A673 (cell line): ENCODE measurements around the gene SYNPO.

Experiments used
- EZH2 ChIP-seq: fragments of 200-600 bp; sonication (generic); IDR thresholded peaks from 2 replicates; pipeline ENCODE4 v1.6.1; 2017; ENCODE audit warnings: borderline replicate concordance, low read depth, mild to moderate bottlenecking, mixed read lengths, antibody characterized with exemption, low read length; ENCODE audit not compliant: poor library complexity, severe bottlenecking
- TF ChIP-seq, protein P1 (sequence below): fragments of 300-800, 200-600 bp; sonication (generic); conservative IDR thresholded peaks from 2 replicates; pipeline ENCODE4 v1.5.1; 2017; ENCODE audit warnings: low read depth, mild to moderate bottlenecking, antibody characterized with exemption, low read length, moderate library complexity, mixed read lengths

DNA sequence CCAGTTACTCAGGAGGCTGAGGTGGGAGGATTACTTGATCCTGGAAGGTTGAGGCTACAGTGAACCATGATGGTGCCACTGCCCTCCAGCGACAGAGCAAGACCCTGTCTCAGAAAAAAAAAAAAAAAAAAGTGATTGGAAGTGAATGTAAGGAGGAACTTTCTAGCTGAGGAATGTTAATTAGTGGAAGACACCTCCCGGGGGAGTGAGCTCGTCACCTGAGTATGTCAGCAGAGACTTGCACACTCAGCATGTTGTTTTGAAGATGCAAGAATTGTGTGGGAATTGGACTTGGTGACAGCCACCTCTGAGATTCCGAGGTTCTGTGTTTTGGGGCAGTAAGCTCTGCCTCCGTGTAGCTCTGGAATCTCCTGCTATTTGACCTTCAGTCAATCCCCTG, 3.6 kb downstream of the SYNPO start:
- TF ChIP-seq, protein P1, sequence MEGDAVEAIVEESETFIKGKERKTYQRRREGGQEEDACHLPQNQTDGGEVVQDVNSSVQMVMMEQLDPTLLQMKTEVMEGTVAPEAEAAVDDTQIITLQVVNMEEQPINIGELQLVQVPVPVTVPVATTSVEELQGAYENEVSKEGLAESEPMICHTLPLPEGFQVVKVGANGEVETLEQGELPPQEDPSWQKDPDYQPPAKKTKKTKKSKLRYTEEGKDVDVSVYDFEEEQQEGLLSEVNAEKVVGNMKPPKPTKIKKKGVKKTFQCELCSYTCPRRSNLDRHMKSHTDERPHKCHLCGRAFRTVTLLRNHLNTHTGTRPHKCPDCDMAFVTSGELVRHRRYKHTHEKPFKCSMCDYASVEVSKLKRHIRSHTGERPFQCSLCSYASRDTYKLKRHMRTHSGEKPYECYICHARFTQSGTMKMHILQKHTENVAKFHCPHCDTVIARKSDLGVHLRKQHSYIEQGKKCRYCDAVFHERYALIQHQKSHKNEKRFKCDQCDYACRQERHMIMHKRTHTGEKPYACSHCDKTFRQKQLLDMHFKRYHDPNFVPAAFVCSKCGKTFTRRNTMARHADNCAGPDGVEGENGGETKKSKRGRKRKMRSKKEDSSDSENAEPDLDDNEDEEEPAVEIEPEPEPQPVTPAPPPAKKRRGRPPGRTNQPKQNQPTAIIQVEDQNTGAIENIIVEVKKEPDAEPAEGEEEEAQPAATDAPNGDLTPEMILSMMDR = no peak
- no peak for TF ChIP-seq EZH2
